Duodenal mucosa (tissue), 2 donors: Measurements from ENCODE around the gene ROR2.

ENCODE experiments used
- H3K27ac ChIP-seq: one replicate; pipeline ENCODE4 v1.7.0; 2013; ENCODE audit warnings: low read depth, low read length
- H3K27me3 ChIP-seq, 2 donors: one replicate each; pipeline ENCODE4 v1.7.0; 2013; ENCODE audit warnings: low read length in 2 of 2, control low read depth in 1 of 2; ENCODE audit not compliant: insufficient read depth in 2 of 2, control insufficient read depth in 1 of 2
- H3K36me3 ChIP-seq, 2 donors: one replicate each; pipeline ENCODE4 v1.7.0; 2013; ENCODE audit warnings: low read length in 2 of 2, control low read depth in 1 of 2; ENCODE audit not compliant: insufficient read depth in 2 of 2, control insufficient read depth in 1 of 2
- H3K4me1 ChIP-seq, 2 donors: one replicate each; pipeline ENCODE4 v1.7.0; 2013; ENCODE audit warnings: low read length in 2 of 2, control low read depth in 1 of 2; ENCODE audit not compliant: insufficient read depth in 2 of 2, control insufficient read depth in 1 of 2
- H3K4me3 ChIP-seq, 2 donors: one replicate each; pipeline ENCODE4 v1.7.0; 2013; ENCODE audit warnings: low read length in 2 of 2, low read depth in 1 of 2
- H3K9ac ChIP-seq, 2 donors: one replicate each; pipeline ENCODE4 v1.7.0; 2013; ENCODE audit warnings: low read length in 2 of 2, low read depth in 1 of 2
- H3K9me3 ChIP-seq, 2 donors: one replicate each; pipeline ENCODE4 v1.7.0; 2013; ENCODE audit warnings: low read length in 2 of 2, control low read depth in 1 of 2; ENCODE audit not compliant: control insufficient read depth in 1 of 2

Gene ROR2

GRCh38 chr9:91578911-91579310, 371.1 kb downstream of the ROR2 start:
- Histone ChIP-seq H3K9me3 (no peaks in the 10 kb centered on the region), H3K27me3 (no peaks in the 10 kb centered on the region)

GRCh38 chr9:91577633-91578061, 372.4 kb downstream of the ROR2 start:
- no peak overlapping the region for H3K27ac ChIP-seq
- H3K27me3 ChIP-seq = no peaks in the 10 kb centered on the region
- no peak overlapping the region for H3K9ac ChIP-seq
- H3K4me3 ChIP-seq = no peak overlapping the region
- no peaks in the 10 kb centered on the region for H3K36me3 ChIP-seq
- no peaks in the 10 kb centered on the region for H3K4me1 ChIP-seq
- no peaks in the 10 kb centered on the region for H3K9me3 ChIP-seq

More at GRCh38 chr9:91578911-91579310, 371.1 kb downstream of the ROR2 start:
- Histone ChIP-seq H3K36me3 (no peaks in the 10 kb centered on the region), H3K9ac (no peak overlapping the region), H3K4me1 (no peaks in the 10 kb centered on the region), H3K27ac (no peak overlapping the region), H3K4me3 (no peak overlapping the region)

- Histone ChIP-seq H3K9ac (no peak overlapping the region), H3K9me3 (no peaks in the 10 kb centered on the region), H3K36me3 (no peaks in the 10 kb centered on the region), H3K27me3 (no peaks in the 10 kb centered on the region), H3K27ac (no peak overlapping the region), H3K4me1 (no peaks in the 10 kb centered on the region), H3K4me3 (no peak overlapping the region)
These were observed 377.2 kb downstream of the ROR2 start for GRCh38 chr9:91572811-91573210.

GRCh38 chr9:91572044-91572443, 378.0 kb downstream of the ROR2 start:
- H3K9ac ChIP-seq = no peak overlapping the region
- H3K4me3 ChIP-seq = no peak overlapping the region
- H3K27ac ChIP-seq = no peak overlapping the region

GRCh38 chr9:91571036-91571435, 379.0 kb downstream of the ROR2 start:
- no peaks in the 10 kb centered on the region for H3K27me3 ChIP-seq
- H3K4me1 ChIP-seq = no peaks in the 10 kb centered on the region
- no peaks in the 10 kb centered on the region for H3K9me3 ChIP-seq
- no peak overlapping the region for H3K27ac ChIP-seq
- no peaks in the 10 kb centered on the region for H3K36me3 ChIP-seq
- H3K4me3 ChIP-seq = no peak overlapping the region
- no peak overlapping the region for H3K9ac ChIP-seq

More at GRCh38 chr9:91572044-91572443, 378.0 kb downstream of the ROR2 start:
- no peaks in the 10 kb centered on the region for H3K9me3 ChIP-seq
- no peaks in the 10 kb centered on the region for H3K4me1 ChIP-seq
- no peaks in the 10 kb centered on the region for H3K27me3 ChIP-seq
- no peaks in the 10 kb centered on the region for H3K36me3 ChIP-seq

- Histone ChIP-seq H3K9me3 (no peaks in the 10 kb centered on the region), H3K27me3 (no peaks in the 10 kb centered on the region), H3K27ac (no peak overlapping the region), H3K36me3 (no peaks in the 10 kb centered on the region), H3K9ac (no peak overlapping the region), H3K4me3 (no peak overlapping the region), H3K4me1 (no peaks in the 10 kb centered on the region)
These were observed 382.3 kb downstream of the ROR2 start for GRCh38 chr9:91567642-91568274.

GRCh38 chr9:91564081-91564670, 385.9 kb downstream of the ROR2 start:
- no peaks in the 10 kb centered on the region for H3K9me3 ChIP-seq
- no peak overlapping the region for H3K27ac ChIP-seq
- no peak overlapping the region for H3K4me3 ChIP-seq
- H3K36me3 ChIP-seq = no peaks in the 10 kb centered on the region
- no peaks in the 10 kb centered on the region for H3K27me3 ChIP-seq
- no peak overlapping the region for H3K9ac ChIP-seq
- no peaks in the 10 kb centered on the region for H3K4me1 ChIP-seq

GRCh38 chr9:91562416-91562815, 387.6 kb downstream of the ROR2 start:
- H3K4me3 ChIP-seq = no peak overlapping the region
- no peaks in the 10 kb centered on the region for H3K9me3 ChIP-seq
- no peaks in the 10 kb centered on the region for H3K36me3 ChIP-seq
- no peaks in the 10 kb centered on the region for H3K4me1 ChIP-seq
- no peak overlapping the region for H3K27ac ChIP-seq
- no peak overlapping the region for H3K9ac ChIP-seq
- H3K27me3 ChIP-seq = no peaks in the 10 kb centered on the region

- no peaks in the 10 kb centered on the region for H3K27me3 ChIP-seq
- no peak overlapping the region for H3K9ac ChIP-seq
- H3K27ac ChIP-seq = no peak overlapping the region
- H3K4me3 ChIP-seq = no peak overlapping the region
- no peaks in the 10 kb centered on the region for H3K9me3 ChIP-seq
- H3K36me3 ChIP-seq = no peaks in the 10 kb centered on the region
- H3K4me1 ChIP-seq = no peaks in the 10 kb centered on the region
These were observed 389.7 kb downstream of the ROR2 start for GRCh38 chr9:91560301-91560700.

- Histone ChIP-seq H3K4me3 (no peak overlapping the region), H3K9ac (no peak overlapping the region), H3K27me3 (no peaks in the 10 kb centered on the region), H3K27ac (no peak overlapping the region), H3K4me1 (no peaks in the 10 kb centered on the region), H3K36me3 (no peaks in the 10 kb centered on the region), H3K9me3 (no peaks in the 10 kb centered on the region)
These were observed 391.1 kb downstream of the ROR2 start for GRCh38 chr9:91558879-91559278.
